ENCODE results near the gene P2RX6. TPM values are rescaled to one million over a fixed set of nuclear protein-coding genes. Genes with fewer than 3 reads are reported as not detected.
"Not testable (repeated sequence)": the region's sequence is repeated elsewhere in the genome, so short reads cannot be mapped to it uniquely, and the experiment has no call there.

The P2RX6 gene
- total RNA-seq, 1 donor from 2014 or later, result 2.4 TPM

DNA sequence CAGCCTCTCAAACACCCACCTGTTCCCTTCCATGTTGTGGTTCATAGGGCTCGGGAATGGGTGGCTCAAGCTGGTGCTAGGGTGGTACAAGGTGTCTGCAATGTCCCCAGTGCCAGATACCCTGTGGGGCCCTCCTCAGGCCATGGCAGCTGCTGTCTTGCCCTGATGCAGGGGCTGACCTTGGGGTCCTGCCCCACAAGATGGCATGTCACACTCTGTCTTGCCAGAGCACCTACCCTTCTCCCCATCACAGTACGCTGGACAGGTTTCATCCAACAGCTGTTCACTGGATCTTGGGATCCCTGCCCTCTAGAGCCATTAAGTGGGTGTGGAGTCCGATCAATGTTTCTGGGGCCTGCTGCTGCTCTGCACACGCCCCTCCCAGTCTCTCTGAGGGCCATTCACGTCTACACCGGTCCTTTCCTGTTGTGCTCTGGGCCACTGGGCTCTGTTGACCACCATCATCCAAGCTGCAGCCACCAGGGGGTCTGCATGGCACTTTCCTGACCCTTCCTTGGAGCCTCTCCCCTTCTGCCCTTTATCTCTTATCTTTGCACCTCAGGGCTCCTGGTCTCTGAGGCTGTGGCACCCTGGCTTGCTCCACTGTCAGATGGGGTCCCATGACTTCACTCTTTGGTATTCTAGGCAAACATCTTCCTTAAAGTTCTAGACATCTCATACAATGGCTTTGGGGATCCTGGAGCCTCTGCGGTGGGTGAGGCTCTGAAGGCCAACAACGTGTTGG is 37.9 kb downstream of the P2RX6 start:
- DNase-seq (ENCODE audit: low spot score), result no peak

GRCh38 chr22:21054046-21054713 is 39.2 kb downstream of the P2RX6 start:
- no peak for DNase-seq (ENCODE audit: low spot score)

DNA sequence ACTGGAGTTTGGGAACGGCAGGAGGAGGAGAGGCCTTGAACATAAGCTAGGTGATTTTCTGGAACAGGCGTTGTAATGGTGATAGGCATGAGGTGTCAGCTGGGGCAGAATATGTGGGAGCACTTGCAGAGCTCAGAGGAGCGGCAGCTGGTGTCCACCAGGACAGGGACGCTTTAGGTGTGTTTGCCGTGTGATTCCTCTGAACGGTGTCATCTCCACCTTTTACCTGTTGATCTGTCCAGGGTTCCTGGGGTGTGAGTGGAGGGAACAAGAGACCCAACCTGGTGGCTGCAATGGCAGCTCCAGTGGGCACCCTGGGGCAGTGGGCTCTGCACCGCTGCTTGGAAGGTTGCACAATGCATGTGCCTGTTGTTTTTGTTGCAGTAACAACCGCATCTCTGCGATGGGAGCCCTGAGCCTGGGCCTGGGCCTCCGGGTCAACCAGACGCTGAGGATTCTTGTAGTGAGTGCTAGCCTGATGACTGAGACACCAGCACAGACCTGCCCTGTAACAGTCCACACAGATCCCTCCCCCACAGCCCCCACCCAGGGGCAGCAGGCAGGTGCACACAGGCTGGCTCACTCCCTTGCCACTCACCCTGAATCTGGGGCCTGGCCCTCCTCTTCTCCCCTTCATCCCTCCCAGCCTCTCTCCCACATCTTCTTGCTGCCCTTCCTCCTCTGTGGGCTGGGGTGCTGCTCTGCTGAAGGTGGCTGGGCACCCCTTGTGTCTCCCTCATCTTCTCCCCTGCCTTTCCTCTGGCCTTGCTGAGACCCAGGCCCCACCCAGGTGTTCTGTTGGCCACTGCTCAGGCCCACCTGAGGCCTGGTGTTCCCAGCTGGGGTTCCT is 40.0 kb downstream of the P2RX6 start:
- DNase-seq (ENCODE audit: low spot score), result no peak

- DNase-seq (ENCODE audit: low spot score), result no peak
Measured at GRCh38 chr22:21055564-21055834, 40.5 kb downstream of the P2RX6 start.

DNA sequence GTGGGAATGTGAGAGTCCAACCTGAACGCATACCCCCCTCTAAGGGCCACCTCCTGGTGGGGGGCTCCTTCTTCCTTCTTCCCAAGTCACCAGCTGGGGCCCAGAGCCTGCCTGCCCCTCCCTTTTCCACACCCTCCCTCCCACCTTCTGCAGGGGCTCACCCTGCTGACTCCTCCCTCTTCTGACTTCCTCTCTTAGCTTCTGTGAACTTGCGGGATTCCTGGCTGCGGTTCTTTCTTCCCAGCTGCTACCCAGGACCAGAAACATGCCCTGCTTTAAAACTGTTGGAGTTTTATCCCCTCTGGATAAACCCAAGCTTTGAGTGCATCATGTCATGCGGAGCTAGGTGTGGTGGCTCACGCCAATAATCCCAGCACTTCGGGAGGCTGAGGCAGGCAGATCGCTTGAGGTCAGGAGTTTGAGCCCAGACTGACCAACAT is 40.9 kb downstream of the P2RX6 start:
- DNase-seq (ENCODE audit: low spot score), result no peak

DNA sequence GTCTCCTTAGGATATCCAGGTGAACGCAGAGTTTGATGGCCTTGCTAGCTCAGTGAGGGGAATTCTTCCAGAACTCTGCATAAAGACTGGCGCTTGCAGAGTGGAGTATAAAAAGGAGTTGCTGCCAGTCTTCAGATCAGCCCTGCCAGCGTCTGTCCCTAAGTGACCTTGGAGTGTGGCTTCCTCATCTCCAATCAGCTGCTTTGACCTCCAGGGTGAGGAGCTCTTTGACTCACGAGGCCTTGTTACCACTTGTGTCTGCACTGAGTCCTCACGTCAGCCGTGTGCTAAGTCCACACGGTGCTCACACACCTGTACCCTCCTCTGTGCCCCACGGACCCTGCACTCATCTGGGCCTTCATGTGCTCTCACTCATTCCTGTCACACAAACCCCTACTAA is 45.4 kb downstream of the P2RX6 start:
- not testable (repeated sequence) for DNase-seq (ENCODE audit: low spot score)

DNA sequence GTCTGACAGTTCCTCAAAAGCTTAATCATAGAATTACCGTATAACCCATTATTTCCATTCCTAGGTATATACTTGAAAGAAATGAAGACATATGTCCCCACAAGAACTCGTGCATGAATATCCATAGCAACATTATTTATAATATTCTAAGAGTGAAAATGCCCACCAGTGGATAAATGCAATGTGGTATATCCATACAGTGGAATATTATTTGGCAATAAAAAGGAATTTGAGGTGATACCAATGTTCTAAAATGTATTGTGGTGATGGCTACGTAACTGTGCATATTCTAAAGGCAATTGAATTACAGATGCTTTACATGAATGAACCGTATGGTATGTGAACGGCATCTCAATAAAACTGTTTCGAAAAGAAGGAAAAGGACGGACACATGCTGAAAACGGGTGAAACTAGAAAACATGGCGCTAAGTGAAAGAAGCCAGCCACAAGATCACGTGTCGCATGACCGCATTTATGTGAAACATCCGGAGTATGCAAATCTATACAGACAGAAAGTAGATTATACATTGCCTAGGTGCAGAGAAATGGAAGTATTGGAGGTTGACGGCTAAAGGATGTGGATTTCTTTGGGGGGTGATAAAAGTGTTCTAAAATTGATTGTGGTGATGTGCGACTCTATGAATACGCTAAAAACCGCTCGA is 46.8 kb downstream of the P2RX6 start:
- DNase-seq (ENCODE audit: low spot score), result not testable (repeated sequence)

GRCh38 chr22:21064425-21064824 is 49.5 kb downstream of the P2RX6 start:
- not testable (repeated sequence) for DNase-seq (ENCODE audit: low spot score)

GRCh38 chr22:21064917-21065864 is 50.2 kb downstream of the P2RX6 start:
- no peak for DNase-seq (ENCODE audit: low spot score)

DNA sequence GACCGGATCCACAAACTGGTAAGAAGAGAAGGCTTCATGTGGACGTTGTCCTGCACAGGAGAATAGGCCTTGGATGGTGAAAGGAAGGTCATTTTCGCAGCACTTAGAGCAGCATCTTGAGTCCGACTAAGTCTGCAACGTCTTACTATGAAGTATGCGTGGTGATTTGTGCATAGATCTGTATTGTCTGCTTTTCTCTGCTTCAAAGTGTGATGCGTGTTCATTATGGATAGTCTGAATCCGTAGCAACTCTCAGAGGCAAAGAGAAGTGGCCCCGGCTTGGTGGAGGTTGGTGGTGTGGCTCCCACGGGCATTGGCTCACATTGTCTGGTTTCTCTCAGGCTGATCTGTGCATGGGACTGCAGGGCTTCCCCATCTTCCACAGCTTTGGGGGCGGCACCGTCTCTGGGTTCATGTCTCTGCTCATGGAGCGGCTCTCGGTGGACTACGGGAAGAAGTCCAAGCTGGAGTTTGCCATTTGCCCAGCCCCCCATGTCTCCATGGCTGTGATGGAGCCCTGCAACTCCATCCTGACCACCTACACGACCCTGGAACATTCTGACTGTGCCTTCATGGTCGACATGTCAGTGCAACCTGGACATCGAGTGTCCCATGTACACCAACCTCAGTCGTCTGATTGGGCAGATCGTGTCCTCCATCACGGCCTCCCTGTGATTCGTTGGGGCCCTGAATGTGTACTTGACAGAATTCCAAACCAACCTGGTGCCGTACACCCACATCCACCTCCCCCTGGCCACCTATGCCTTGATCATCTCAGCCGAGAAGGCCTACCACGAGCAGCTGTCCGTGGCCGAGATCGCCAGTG is 52.3 kb downstream of the P2RX6 start:
- DNase-seq (ENCODE audit: low spot score), result no peak

DNA sequence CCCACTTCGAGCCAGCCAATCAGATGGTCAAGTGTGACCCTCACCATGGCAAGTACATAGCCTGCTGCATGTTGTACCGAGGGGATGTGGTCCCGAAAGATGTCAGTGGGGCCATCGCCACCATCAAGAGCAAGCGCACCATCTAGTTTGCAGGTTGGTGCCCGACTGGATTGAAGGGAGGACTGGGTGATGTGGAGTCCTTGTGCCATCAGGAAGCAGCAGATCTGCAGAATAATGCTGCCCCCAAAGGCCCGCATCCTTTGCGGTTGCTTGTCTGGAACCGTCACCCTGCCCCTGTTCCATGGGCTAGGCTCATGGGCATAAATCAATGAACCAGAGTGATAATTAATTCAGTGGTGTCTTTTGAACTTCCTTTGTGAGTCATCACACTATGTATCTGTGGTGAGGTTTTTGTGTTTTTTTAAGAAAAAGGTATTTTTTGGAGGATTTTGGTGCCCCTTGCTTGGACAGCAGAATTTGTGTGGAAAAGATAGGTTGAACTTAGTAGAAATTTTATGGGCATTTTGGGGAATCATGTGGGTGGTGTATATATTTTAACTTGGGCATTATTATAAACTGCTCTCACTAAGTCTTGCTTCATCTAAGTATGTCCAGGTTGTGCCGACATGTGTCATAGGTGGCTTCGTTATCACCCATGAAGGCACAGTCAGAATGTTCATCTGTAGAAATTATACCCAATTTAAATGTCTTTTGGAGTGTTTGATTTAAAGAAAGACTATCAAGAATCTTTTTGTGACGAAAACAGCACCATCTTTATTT is 53.1 kb downstream of the P2RX6 start:
- no peak for DNase-seq (ENCODE audit: low spot score)

- no peak for DNase-seq (ENCODE audit: low spot score)
Measured at GRCh38 chr22:21068681-21069276, 53.8 kb downstream of the P2RX6 start.

DNA sequence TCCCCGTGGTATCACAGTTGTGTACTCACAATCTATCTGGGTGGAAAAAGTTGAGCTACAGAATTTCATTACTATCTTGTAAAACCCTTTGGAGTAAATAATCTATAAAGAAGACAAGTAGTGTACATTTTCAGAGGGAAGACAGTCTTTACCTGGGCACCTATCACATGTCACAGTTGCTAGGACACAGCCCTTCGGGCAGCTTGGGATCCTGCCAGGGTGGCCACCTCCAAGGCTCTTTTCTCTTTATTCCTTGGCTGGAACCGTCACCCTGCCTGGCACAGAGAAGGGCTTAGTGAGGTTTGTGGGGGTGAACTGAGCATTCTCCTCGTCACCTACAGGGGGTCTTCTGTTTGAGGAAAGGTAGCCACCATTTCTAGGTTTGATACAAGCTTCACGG is 54.4 kb downstream of the P2RX6 start:
- DNase-seq (ENCODE audit: low spot score), result no peak

DNA sequence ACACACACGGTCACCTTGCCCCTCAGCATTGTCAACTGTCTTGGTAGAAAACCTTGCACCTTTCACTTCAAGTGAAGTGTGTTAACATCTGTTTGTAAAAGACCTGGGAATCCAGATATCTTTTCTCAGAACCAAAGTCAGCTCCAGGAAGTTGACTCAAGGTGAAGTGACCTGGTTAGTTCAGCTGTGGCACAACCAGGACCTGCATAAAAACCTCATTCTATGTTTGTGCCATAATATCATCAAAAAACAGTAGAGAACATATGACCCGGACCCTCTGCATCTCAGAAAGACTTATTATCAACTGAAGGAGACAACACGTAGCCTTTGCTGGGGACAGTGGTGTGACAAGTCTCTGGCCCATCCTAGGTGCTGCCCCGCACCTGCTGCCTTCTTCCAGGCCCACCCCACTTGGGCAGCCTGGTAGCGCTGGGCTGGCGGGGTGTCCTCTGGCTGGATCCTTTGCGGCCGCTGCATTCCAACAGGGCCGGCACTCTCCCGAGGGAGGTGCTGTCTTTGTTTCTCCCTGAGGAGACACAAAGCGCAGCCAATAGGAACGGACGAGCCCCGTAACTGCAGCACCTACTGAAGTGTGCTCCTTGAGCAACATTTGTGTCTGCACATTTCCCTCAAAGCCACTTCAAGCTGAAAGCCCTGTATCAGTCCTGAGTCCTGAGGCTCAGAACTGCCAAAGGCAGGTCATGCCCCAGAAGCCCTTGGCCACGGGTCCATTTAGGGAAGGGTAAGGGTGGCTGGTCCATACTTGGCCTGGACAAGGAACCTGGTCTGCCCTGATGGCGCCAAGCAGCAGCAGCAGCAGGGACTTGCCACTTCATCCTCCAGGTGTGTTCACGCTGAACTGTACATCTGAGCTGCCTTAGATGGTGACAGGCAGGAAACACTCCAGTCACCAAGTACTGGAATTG is 56.0 kb downstream of the P2RX6 start:
- DNase-seq (ENCODE audit: low spot score), result no peak

GRCh38 chr22:21071796-21072195 is 56.8 kb downstream of the P2RX6 start:
- DNase-seq (ENCODE audit: low spot score), result not testable (repeated sequence)

DNA sequence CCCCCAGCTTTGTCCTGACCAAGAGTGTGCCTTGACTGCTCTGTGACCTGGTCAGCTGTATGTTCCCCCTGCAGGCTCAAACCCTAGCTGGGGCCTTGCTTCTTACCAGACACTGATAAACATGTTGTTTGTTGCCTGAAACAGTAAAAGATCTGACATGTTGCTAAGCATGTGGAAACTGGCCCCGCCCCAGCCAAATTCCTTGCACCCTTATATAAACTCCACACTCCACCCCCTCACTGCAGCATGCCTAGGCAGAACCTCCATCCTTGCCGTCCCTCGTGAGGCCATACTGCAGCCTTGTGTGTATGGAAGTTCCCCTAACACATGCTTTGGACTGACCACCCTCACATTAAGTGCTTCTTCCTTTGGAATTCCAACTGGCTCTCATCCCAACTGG is 58.1 kb downstream of the P2RX6 start:
- no peak for DNase-seq (ENCODE audit: low spot score)

GRCh38 chr22:21073482-21073881 is 58.5 kb downstream of the P2RX6 start:
- DNase-seq (ENCODE audit: low spot score), result no peak
